CD4-positive, alpha-beta T cell (primary cell): ENCODE measurements around the gene KCNE3. TPM values are rescaled to one million over a fixed set of nuclear protein-coding genes. Genes with fewer than 3 reads are reported as not detected.

Experiments
- ATAC-seq: fragments of 200-7000 bp; cut with Tn5 transposase; one replicate; pipeline ENCODE4 v1.10.0; 2022; ENCODE audit warnings: mild to moderate bottlenecking; ENCODE audit not compliant: poor library complexity
- CTCF ChIA-PET: fragments of 350-600 bp; sonication (Branson Sonifier 250); formaldehyde crosslinking; loops from one replicate; lab custom pipeline; 2021; ENCODE audit warnings: antibody characterized with exemption, inconsistent platforms; lab: Charles Lee
- POLR2A ChIA-PET: fragments of 350-600 bp; sonication (Branson Sonifier 250); formaldehyde crosslinking; loops from one replicate; lab custom pipeline; 2021; ENCODE audit warnings: antibody characterized with exemption, inconsistent platforms; lab: Charles Lee
- DNase-seq, 14 experiments: peaks; one replicate each; pipeline ENCODE4 v3.0.0-alpha.2; 2013 to 2020; ENCODE audit warnings: mixed read lengths in 2 of 14
- H3K27ac ChIP-seq, 2 donors: one replicate each; pipeline versions ENCODE4 v1.5.1 to v1.7.0; 2013; ENCODE audit warnings: low read length in 2 of 2, low read depth in 1 of 2, mild to moderate bottlenecking in 1 of 2
- H3K27me3 ChIP-seq, 2 experiments: 1 replicate in 1 of 2; 2 replicates in 1 of 2; pipeline versions ENCODE4 v1.6.1 to v1.7.0; 2013; ENCODE audit warnings: low read length in 2 of 2, control low read depth in 1 of 2, mild to moderate bottlenecking in 1 of 2, moderate library complexity in 1 of 2; ENCODE audit not compliant: insufficient read depth in 2 of 2, control insufficient read depth in 1 of 2
- H3K36me3 ChIP-seq: one replicate; pipeline ENCODE4 v1.6.1; 2013; ENCODE audit warnings: low read length, control low read depth; ENCODE audit not compliant: insufficient read depth
- H3K4me1 ChIP-seq: one replicate; pipeline ENCODE4 v1.6.1; 2013; ENCODE audit warnings: low read length, control low read depth; ENCODE audit not compliant: insufficient read depth
- H3K4me3 ChIP-seq: one replicate; pipeline ENCODE4 v1.5.1; 2013; ENCODE audit warnings: mild to moderate bottlenecking, low read length, moderate library complexity
- H3K9me3 ChIP-seq, 2 experiments: 1 replicate in 1 of 2; 2 replicates in 1 of 2; pipeline versions ENCODE4 v1.6.1 to v1.7.0; 2013; ENCODE audit warnings: low read length in 2 of 2, mild to moderate bottlenecking in 2 of 2, control low read depth in 1 of 2, moderate library complexity in 1 of 2; ENCODE audit not compliant: control insufficient read depth in 1 of 2, insufficient read depth in 1 of 2
- H3K27ac Mint-ChIP-seq: one replicate; pipeline ENCODE4 v1.8.0; 2020; ENCODE audit warnings: mixed read lengths
- H3K27me3 Mint-ChIP-seq: one replicate; pipeline ENCODE4 v1.8.0; 2021; ENCODE audit warnings: mixed read lengths
- H3K36me3 Mint-ChIP-seq: one replicate; pipeline ENCODE4 v1.8.0; 2021; ENCODE audit warnings: low read depth, mixed read lengths
- H3K4me1 Mint-ChIP-seq: one replicate; pipeline ENCODE4 v1.8.0; 2021; ENCODE audit warnings: low read depth, mixed read lengths
- H3K4me3 Mint-ChIP-seq: one replicate; pipeline ENCODE4 v1.8.0; 2020; ENCODE audit warnings: mild to moderate bottlenecking, mixed read lengths
- H3K9me3 Mint-ChIP-seq: one replicate; pipeline ENCODE4 v1.8.0; 2020; ENCODE audit warnings: mixed read lengths
- CTCF ChIP-seq: fragments of 200-600 bp; IDR thresholded peaks from one replicate; pipeline ENCODE4 v1.8.0; 2022; ENCODE audit warnings: antibody characterized with exemption, mild to moderate bottlenecking
- intact Hi-C, 2 experiments: fragments of 100-400 bp; cut with DNase I in 1 of 2; cut with micrococcal nuclease in 1 of 2; formaldehyde crosslinking; loops; one replicate each; pipeline versions ENCODE4 v1.15.1 to v1.9.0; 2023 to 2025; cut with DNase I, micrococcal nuclease
- total RNA-seq, 174 experiments: library from RNA in 2 of 174; stranded (reverse) in 2 of 174; gene quantifications; one replicate each; pipeline ENCODE4 v1.2.3 and lab custom pipeline; 2021 to 2026

Gene KCNE3
- total RNA-seq, 2 experiments from 2014 or later: 0.08 to 0.22 TPM

GRCh38 chr11:74425100-74425499 lies 42.2 kb downstream of the KCNE3 start:
- no peak overlapping the region for H3K4me3 ChIP-seq
- Mint-ChIP-seq H3K27ac (no peak overlapping the region), H3K9me3 (peaks cover 3% of the 10 kb centered on the region), H3K27me3 (no peaks in the 10 kb centered on the region), H3K4me3 (no peak overlapping the region), H3K4me1 (no peaks in the 10 kb centered on the region), H3K36me3 (no peaks in the 10 kb centered on the region)
- POLR2A ChIA-PET: no interaction called here
- CTCF ChIA-PET: interaction anchor here (0.7 to 1.2 kb wide), 2 partner anchors 9 to 15 kb away, joined by 3 read pairs; no protein-coding TSS in a partner anchor
- H3K4me1 ChIP-seq: no peaks in the 10 kb centered on the region
- no peak for DNase-seq
- H3K27ac ChIP-seq: no peak overlapping the region
- no peak for TF ChIP-seq CTCF
- no peaks in the 10 kb centered on the region for H3K36me3 ChIP-seq
- H3K27me3 ChIP-seq: no peaks in the 10 kb centered on the region
- intact Hi-C loops: no loop called here
- peaks cover 4 to 7% of the 10 kb centered on the region in 2 experiments for H3K9me3 ChIP-seq
- no peak for ATAC-seq

GRCh38 chr11:74418509-74418895 lies 48.8 kb downstream of the KCNE3 start:
- no peaks in the 10 kb centered on the region for H3K9me3 ChIP-seq
- H3K27me3 Mint-ChIP-seq: no peaks in the 10 kb centered on the region
- H3K4me1 Mint-ChIP-seq: peaks cover 23% of the 10 kb centered on the region
- no peak overlapping the region for H3K4me3 ChIP-seq
- H3K27ac Mint-ChIP-seq: no peak overlapping the region
- ChIA-PET POLR2A (interaction anchor here (1.2 kb wide), 1 partner anchor 75 kb away, joined by 3 read pairs; the partner anchor contains the start of gene LIPT2), CTCF (interaction anchor here (0.7 to 1.5 kb wide), 3 partner anchors 28 to 35 kb away, joined by 3 read pairs; no protein-coding TSS in a partner anchor)
- no peaks in the 10 kb centered on the region for H3K36me3 Mint-ChIP-seq
- H3K36me3 ChIP-seq: no peaks in the 10 kb centered on the region
- no peak for TF ChIP-seq CTCF
- peaks cover 13% of the 10 kb centered on the region for H3K4me1 ChIP-seq
- H3K27ac ChIP-seq: no peak overlapping the region
- H3K4me3 Mint-ChIP-seq: no peak overlapping the region
- no peak for ATAC-seq
- H3K27me3 ChIP-seq: no peaks in the 10 kb centered on the region
- no peak for DNase-seq
- H3K9me3 Mint-ChIP-seq: no peaks in the 10 kb centered on the region
- intact Hi-C loops: no loop called here

- POLR2A ChIA-PET: interaction anchor here (1.2 kb wide), 1 partner anchor 75 kb away, joined by 3 read pairs; the partner anchor contains the start of gene LIPT2
- peaks cover 23% of the 10 kb centered on the region for H3K4me1 Mint-ChIP-seq
- DNase-seq (no peak), ATAC-seq (no peak)
- H3K27ac ChIP-seq: no peak overlapping the region
- no peak overlapping the region for H3K4me3 Mint-ChIP-seq
- no peaks in the 10 kb centered on the region for H3K36me3 Mint-ChIP-seq
- H3K36me3 ChIP-seq: no peaks in the 10 kb centered on the region
- H3K27me3 Mint-ChIP-seq: no peaks in the 10 kb centered on the region
- peak overlapping the region; percentile 82 for H3K27ac Mint-ChIP-seq
- no peaks in the 10 kb centered on the region for H3K9me3 ChIP-seq
- no peaks in the 10 kb centered on the region for H3K27me3 ChIP-seq
- no peaks in the 10 kb centered on the region for H3K9me3 Mint-ChIP-seq
- no peak overlapping the region for H3K4me3 ChIP-seq
- TF ChIP-seq CTCF: no peak
- peaks cover 13% of the 10 kb centered on the region for H3K4me1 ChIP-seq
- intact Hi-C loops: loop anchor here in 1 of 2 experiments (1.0 kb wide), 1 partner anchor 21 kb away; no protein-coding TSS in a partner anchor
- CTCF ChIA-PET: interaction anchor here (1.4 kb wide), 1 partner anchor 35 kb away, joined by 3 read pairs; no protein-coding TSS in a partner anchor
These were observed 49.4 kb downstream of the KCNE3 start for GRCh38 chr11:74417860-74418508.
